GM19238 (cell line): ENCODE measurements around the gene SELENOF.
"Not testable (repeated sequence)": the region's sequence is repeated elsewhere in the genome, so short reads cannot be mapped to it uniquely, and the experiment has no call there.

Source experiments
- DNase-seq: peaks from one replicate; pipeline ENCODE4 v3.0.0; 2011; ENCODE audit warnings: low spot score; ENCODE audit not compliant: insufficient read length

The SELENOF gene

DNA sequence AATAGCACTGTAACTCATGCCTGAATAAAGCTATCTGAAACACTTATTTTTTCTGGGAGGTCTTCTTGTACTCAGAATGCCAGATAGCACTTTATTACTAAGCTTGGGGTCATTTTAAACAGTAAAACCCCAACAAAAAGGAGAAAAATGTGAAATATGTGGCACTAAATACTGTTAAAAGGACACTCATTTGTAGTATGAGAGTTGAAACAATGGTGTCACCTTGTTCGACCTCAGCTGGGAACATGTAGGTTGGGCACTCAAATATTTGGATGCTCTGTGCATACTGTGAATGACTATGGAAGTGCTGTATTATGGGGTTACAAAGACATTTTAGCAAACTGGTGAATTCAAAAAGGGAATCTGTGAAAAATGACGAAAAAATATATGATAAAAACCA is 53.9 kb downstream of the SELENOF start:
- no peak for DNase-seq

DNA sequence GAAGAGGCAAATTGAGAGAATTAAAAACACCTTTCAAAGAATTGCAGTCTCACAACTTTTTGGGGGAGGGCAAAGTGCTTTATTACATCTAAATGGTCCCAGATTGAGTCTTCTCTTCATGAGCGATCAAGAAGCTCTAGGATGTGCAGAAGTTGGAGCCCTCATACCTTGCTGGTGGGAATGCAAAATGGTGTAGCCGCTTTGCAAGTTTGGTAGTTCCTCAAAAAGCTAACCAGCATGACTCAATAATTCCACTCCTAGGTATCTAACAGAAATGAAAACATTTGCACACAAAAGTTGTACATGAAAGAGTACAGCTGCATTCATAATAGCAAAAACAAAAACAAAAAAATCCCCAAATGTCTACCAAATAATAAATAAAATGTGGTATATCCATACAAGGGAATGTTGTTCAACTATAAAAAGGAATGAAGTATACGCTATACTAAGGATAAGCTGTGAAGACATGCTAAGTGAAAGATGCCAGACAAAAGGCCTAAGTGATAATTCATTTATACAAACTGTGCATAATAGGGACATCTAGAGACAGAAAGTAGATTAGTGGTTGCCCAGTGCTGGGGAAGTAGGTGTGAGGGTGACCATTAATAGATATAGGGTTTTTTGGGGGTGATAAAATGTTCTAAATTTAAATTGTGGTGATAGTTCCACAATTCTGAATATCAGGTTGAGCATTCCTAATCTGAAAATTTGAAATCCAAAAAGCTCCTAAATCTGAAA is 55.2 kb downstream of the SELENOF start:
- DNase-seq, result no peak

DNA sequence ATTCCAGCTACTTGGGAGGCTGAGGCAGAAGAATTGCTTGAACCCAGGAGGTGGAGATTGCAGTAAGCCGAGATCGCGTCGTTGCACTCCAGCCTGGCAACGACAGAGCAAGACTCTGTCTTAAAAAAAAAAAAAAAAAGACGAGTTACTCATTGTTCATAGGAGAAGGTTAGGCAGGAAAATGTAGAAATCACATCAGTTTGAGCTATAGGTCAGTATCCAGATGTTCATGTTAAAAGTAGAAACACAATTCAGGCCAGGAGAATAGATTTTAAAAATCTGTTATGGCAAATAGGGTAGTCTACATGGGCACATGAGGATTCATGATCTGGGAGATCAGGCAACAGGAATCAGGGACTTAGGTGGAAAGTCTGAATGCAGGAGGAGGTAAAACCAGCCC is 57.7 kb downstream of the SELENOF start:
- no peak for DNase-seq

- no peak for DNase-seq
Observed at GRCh38 chr1:86854352-86854751, 59.6 kb downstream of the SELENOF start.

- DNase-seq, result no peak
Observed at GRCh38 chr1:86852782-86853408, 61.0 kb downstream of the SELENOF start.

DNA sequence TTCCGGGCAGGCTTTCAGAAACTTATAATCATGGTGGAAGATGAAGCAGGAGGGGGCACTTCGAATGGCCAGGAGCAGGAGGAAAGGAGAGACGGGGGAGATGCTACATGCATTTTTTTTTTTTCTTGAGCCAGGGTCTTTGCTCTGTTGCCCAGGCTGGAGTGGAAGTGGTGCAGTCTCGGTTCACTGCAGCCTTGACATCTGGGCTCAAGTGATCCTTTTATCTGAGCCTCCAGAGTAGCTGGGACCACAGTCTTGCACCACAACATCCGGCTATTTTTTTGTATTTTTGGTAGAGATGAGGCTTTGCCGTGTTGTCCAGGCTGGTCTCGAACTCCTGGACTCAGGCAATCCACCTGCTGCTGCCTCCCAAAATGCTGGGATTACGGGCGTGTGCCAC is 61.6 kb downstream of the SELENOF start:
- DNase-seq, result no peak

GRCh38 chr1:86849756-86850155 is 64.2 kb downstream of the SELENOF start:
- DNase-seq, result no peak

DNA sequence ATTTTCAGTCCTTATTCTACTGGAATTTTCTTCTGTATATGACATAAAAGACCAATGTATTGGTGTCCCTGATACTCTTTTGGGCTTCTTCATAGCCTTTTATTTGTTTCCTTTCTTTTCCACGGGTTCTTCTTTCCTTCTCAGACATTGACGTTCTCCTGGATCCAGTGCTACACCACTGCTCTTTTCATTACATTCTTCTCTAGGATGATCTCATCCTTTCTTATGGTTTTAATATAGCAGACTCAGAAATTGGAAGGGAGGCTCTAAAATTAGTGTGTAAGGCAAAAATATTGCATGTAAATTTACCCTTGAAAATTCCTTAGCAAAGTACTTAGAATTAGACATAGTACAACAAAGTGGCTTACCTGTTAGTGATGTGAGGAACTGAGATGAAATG is 65.3 kb downstream of the SELENOF start:
- DNase-seq, result no peak

DNA sequence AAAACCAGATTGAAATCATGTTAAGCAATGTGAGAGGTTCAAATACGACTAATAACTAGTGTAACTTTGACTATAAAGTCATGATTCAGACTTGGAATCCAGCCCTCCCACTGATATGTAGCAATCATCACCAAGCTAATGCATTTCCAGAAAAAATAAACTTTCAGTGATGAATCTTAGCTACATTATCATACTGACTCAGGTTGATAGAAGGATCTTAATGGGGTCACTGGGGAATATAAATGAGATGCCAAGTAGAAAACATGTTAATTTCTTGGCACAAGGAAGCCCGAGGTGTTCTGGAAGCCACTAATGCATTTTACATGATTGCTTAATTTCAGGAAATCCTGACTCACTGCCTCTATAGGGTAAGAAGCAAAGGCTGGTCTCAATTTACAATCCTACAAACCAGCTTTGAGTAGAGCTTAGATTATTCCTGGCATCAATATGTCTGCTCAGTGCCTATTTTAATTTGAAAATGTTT is 67.7 kb downstream of the SELENOF start:
- no peak for DNase-seq

GRCh38 chr1:86845514-86845913 is 68.4 kb downstream of the SELENOF start:
- no peak for DNase-seq

DNA sequence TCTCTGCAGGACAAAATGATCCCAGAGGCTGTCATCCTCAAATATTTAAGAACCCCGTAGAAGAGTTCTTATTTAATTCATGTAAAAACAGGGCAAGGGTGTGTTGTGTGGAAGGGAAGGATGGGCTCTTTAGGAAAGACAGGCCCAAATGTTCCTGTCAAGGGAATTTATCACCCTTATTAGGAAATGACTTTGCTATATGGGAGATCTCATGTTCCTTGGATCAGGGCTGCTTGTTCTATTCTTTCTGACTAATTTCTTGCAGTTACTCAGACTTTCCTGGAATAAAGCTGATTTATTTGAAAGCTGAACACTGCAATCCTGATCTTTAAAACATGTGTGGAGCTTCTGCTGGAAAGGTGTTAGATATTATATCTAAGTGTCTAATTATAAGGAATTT is 72.8 kb downstream of the SELENOF start:
- DNase-seq, result no peak

DNA sequence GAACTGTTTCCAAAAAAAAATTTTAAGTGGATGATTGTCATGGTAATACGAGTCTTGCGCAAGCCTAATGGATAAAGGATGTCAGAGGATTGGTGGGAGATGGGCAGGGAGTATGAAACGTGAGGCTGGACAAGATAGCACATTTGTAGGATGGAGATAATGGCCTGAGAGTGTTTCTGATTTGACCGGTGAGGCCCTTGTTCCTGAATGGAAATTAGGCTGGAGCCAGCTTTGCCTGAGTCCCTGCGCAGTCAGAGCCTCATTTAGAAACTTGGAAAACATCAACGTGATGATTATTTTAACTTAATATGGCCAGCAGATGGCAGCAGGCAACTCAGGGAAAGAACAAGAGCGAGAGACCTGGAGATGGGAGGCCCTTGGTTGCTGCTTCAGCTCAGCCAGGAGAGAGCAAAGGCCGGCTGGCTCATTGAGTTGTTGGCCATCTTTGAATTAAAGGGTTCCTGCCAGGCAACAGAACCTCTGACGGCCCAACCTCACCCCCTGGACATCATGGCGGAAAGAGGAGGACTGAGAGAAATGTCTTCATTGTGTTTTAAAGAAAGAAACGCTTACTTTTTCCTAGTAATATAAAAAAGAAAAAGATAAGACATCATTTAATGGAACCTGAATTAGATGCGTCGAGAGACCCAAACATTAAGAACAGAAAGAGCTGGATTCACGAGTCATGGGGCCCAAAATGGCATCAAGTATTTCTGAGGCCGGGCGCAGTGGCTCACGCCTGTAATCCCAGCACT is 80.3 kb downstream of the SELENOF start:
- peak; percentile 55 for DNase-seq

DNA sequence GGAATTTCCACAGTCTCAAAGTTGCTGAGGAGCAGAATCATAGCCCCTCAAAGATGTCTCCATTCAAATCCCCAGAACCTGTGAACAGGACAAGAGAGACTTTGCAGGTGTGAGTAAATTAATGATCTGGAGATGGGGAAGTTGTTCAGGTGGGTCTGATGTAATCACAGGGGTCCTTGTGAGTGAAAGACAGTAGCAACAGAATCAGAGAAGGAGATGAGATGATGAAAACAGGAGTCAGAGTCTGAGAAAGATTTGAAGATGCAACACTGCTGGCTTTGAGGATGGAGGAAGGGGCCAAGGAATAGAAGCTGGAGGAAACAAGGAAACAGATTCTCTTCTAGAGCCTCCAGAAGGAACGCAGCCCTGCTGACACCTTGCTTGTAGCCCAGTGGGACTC is 81.5 kb downstream of the SELENOF start:
- DNase-seq, result no peak

DNA sequence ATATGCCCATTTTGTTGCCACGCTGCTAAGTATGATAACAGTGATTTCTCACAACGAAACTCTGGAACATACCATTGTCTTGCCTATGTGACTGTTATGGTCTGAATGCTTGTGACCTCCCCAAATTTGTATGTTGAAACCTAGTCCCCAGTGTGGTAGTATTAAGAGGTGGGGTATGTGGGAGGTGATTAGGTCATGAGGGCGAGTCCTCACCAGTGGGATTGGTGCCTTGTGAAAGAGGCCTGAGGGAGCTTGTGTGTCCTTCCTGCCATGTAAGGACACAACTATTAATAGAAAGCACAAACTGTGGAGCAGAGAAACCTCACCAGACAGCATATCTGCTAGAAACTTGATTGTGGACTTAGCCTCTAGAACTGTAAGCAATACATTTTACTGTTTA is 84.6 kb downstream of the SELENOF start:
- no peak for DNase-seq

DNA sequence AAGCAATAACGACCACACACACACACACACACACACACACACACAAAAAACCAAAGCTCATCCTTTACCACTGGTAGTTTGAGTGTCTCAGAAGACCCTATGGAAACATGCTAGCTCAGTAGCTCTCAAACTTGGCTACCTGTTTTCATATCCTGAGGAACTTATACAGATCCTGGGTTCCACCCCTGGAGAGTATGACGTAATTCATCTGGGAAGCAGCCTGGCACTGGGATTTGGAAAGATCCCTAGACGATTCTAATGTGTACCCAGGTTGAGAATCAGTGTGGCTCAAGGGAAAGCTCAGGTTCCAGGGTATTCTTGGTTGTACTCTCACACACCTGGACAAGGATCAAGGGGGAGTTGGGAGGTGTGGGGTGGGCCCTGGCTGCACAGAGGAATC is 85.9 kb downstream of the SELENOF start:
- DNase-seq, result no peak

GRCh38 chr1:86826856-86827255 is 87.1 kb downstream of the SELENOF start:
- no peak for DNase-seq

DNA sequence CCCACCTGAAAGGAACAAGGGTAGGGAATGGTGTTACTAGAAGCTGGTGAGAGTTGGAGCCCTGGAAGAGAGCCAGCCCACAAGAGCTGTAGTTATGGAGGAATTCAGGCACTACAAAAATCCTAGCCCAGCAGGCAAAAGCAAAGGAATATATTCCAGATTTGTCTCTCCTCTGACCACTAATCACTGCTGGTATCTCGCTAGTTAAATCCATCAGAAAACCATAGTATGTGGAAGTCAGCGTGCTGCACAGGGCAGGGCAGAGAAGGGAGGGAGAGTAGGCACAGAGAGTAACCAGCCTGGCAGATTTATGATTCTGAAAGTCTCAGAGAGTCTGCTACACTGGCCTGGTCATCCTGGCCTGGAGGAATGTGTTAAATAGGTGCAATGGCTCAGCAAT is 88.6 kb downstream of the SELENOF start:
- no peak for DNase-seq

DNA sequence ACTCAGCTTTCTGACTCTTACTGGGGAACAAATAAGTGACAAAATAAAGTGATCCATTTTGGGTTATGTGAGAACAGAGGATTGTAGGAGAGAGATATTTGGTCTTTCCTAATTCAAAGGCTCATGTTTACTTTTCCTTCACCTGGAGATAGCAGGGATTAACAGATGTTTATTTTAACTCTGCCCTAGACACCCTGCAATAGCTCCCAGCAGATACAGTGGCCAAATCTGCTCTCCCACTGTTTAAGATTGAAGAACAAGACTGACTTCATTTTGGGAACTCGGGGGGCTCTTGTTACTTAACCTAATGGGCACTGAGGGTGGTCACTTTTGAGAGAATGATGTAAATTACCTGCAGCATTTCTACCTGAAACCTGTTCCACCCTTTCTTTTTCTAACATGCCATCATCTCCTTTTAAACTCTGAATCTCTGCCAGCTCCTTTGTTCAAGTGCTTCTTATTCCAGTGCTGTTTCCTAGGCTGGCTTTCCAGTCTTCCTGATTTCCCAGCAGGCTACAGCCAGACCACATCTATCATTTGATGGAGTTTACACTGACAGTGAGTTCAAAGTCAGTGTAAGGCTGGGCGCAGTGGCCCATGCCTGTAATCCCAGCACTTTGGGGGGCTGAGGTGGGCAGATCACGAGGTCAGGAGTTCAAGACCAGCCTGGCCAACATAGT is 90.0 kb downstream of the SELENOF start:
- no peak for DNase-seq

DNA sequence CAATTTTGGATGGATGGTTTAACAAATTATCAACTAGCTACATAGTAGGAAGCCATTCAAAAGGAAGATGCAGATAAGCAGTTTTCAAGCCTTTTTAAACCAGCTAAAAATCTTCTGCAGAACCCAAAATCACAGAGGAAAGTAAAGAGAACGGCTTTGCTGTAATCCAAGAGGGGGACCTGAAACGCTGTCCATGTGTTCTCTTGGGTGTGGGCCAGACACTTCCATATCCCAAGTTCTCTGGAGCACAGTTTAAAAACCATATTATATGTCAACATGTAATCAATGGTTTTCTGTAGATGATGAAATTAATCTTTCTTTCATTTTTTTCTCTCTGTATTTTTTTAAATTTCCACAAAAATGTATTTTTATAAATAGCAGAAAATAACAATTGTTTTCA is 90.5 kb downstream of the SELENOF start:
- DNase-seq, result no peak

DNA sequence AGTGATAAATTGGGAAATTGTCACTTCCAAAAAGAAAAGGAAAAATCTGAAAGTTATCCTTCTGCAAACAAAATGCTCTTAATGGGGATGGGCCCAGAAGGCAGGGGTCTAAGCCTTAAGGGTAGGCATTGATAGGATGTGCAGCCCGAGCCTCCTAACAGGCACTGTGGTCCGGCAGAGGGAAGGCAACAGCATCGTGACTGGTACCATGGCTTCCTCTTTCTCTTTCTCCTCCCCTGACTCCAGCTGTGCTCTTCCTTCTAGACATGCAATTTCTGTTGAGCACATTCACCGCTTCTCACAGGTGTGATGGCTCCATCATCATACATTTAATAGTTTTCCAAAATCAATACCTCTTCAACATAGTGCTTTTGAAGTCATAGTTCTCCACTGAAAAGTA is 91.5 kb downstream of the SELENOF start:
- DNase-seq, result no peak

DNA sequence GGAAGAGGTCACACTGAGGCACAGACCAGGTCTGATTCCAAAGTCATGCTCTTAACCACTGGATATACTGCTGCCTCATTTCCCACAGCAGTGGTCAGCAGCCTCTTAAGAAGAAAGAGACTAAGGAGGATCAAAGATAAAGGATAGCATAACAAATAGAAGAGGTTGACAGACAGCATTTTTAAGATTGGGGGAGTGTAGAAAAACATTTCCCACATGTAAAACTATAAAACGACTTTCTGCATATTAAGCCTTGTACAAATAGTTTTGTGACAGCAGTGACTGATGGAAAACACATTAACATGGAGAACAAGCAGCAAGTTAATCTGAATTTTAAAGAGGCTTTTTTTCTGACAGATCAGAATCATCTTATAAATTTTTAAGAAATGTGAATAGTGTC is 92.0 kb downstream of the SELENOF start:
- DNase-seq, result no peak

DNA sequence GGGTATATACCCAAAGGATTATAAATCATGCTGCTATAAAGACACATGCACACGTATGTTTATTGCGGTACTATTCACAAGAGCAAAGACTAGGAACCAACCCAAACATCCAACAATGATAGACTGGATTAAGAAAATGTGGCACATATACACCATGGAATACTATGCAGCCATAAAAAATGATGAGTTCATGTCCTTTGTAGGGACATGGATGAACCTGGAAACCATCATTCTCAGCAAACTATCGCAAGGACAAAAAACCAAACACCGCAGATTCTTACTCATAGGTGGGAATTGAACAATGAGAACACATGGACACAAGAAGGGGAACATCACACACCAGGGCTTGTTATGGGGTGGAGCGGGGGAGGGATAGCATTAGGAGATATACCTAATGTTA is 94.0 kb downstream of the SELENOF start:
- not testable (repeated sequence) for DNase-seq
